AML-193 (cell line): ENCODE results near the gene YOD1.
"Not testable (repeated sequence)": the region's sequence is repeated elsewhere in the genome, so short reads cannot be mapped to it uniquely, and the experiment has no call there.

Experiments
- DNase-seq, 2 experiments: peaks; one replicate each; lab custom pipeline; 2025; lab: John Stamatoyannopoulos, UW

The YOD1 gene

GRCh38 chr1:207049054-207049453, 2.0 kb downstream of the YOD1 start:
- DNase-seq = no peak

DNA sequence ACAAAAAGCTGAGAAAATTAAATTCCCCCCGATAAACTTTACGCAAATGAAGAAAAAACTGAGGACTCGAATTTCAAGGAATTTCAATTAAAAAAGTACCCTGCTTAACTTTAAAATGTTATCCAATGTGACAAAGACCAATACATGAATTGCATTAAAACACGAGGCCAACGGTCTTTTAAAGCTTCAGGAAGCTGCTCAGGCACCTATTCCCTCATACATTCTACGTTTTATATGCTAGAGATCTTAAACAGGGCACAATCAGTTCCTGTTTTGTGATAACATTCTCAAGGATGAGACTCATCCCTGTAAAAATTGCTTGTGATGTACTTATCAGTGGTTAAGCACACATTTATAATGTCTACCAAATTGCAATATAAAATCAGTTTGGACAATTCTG, 3.0 kb downstream of the YOD1 start:
- DNase-seq = no peak

- no peak for DNase-seq
Measured at GRCh38 chr1:207047505-207047904, 3.5 kb downstream of the YOD1 start.

- no peak for DNase-seq
Measured at GRCh38 chr1:207045453-207045852, 5.6 kb downstream of the YOD1 start.

GRCh38 chr1:207041397-207041796, 9.6 kb downstream of the YOD1 start:
- not testable (repeated sequence) for DNase-seq

DNA sequence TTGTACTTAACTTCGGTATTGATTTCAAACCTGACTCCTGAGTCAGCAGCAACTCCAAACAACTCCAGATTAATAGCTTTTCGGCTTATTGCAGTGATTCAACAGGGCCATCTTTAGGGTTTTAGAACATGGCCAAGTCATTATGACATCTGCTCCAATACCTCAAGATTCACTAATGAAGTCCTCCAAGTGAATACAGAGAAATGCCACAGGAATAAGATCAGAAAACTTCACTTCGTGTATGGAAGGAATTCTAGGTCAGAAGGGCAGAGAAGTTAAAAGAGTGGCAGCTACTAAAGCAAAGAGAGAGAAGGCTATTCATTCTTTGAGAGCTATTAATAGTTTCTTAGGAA, 10.9 kb downstream of the YOD1 start:
- no peak for DNase-seq

GRCh38 chr1:207039380-207040180, 11.4 kb downstream of the YOD1 start:
- DNase-seq = no peak

DNA sequence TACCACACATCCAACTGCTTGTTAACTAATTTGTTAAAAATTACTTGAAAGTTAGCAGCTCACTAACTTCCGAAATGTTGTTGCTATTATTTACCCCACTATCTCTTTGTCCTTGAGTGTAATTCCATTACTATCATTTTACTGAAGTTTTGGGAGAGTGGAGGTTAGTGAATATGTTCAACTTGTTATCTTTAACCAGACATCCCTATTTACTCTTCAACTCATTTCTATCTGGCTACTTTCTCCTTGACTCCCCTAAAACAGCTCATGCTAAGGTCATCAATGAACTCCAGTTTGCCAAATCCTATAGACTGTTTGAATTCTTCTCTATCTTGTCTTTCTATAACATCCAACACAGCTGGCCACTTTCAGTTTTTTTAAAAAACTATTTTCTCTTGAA, 14.1 kb downstream of the YOD1 start:
- no peak for DNase-seq

GRCh38 chr1:207035877-207036551, 15.0 kb downstream of the YOD1 start:
- DNase-seq = no peak

GRCh38 chr1:207034998-207035397, 16.0 kb downstream of the YOD1 start:
- DNase-seq = no peak

DNA sequence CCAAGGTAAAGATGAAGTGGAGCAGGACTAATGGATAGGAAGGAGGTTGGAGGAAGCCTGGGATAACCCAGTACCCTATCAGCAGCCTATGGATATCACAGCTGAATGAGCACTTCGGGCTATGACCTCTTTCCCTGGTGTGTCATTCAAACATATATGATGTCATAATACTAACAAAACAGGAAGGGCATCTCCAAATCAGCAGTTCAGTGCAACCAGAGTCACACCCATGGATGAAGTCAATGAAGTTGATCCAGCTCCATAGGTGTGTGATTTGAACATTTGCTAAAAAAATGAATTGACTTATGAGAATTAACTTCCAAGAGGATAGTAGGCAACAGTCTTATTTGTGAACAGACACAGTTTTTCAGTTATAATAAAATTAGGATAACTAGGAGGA, 16.8 kb downstream of the YOD1 start:
- no peak for DNase-seq

GRCh38 chr1:207033302-207033701, 17.7 kb downstream of the YOD1 start:
- no peak for DNase-seq

GRCh38 chr1:207032528-207033017, 18.4 kb downstream of the YOD1 start, which contains the start of gene C1orf116:
C1orf116 (minus strand) TSS chr1:207032756; CDS start chr1:207027598, 5,158 bp downstream.
- no peak for DNase-seq

DNA sequence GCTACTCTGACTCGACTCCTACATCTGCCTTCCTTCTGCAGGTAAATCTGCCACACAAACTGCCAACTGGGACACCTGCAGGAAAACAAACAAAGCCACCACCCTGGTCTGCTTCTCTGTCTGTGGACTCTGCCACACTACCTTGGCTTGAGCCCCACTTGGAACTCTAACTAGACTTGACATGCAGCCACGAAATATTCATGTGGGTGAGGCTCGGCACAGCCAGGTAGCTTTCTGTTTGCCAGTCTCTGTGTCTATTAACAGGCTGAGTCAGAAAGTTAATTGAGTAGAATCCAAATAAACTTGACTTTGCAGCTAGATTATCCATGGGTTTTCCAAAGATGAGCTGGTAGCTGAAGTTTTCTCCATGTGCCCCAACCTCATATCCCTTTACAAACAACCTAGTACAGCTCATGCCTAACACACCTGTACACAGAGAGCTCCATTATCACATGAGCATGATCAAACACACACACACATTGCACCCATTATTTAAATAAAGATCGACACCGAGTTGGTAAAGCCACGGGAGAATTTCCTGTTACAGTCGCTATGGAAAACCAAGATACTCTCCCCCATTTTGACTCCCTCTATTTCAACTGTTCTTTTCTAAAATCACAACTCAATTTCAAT, 19.3 kb downstream of the YOD1 start:
- no peak for DNase-seq

GRCh38 chr1:207031016-207031415, 20.0 kb downstream of the YOD1 start:
- no peak for DNase-seq

DNA sequence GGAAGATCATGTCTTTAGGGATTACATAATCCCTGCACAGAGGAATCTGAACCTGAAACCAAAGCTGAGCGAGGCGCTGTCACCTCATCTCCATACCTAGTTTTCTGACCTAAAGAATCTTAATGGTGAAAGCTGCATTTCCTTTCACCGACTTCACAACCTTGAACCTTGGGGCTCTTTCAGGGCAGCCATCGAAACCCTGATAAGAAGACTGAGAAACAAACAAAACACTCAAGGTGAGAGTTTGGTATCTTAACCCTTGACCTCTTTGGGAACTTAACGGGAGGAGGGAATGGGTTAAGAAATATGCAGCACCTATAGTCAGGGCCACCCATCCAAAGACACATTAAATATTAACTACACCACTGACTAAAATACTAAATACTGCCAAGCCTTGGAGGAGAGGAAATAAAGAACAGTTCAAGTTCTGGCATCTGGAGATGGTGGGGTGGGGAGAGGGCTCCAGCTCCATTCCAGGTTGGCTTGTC, 20.4 kb downstream of the YOD1 start:
- no peak for DNase-seq

DNA sequence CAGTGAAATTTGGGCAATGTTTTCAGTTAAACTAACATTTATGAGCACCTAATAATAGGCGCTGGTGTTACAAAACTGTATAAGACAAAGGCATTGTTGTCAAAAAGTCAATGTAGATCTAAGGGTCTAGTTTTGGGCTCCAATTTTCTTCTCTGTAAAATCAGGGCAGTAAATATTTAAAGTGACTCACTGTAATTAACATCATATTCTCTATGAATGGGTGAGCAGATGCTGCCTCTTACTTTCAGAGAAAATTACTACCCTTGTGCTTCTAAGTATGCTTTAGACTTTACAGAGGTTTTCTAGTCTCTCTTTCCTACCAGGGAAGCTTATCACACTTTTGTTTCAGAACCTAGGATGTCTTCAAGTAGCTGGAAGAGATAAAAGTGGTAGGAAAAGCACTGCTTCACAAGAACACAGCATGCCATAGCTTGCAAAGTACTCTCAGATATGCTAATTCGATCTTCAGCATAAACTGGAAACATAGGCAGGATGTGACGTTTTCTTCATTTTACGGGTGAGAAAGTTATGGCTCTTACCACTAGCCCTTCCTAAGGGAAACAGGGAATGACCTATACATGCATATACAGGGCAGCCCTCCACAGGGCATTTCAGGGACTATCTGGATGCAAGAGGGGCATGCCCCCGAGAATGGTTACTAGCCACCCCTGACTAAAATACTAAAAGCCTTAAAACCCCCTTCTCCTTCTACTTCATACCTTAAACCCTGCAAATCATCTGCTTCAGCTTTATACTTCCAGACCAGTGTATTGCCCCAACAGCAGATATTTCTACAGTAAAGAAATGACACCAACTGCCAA, 21.1 kb downstream of the YOD1 start:
- DNase-seq = no peak

GRCh38 chr1:207028884-207029650, 21.9 kb downstream of the YOD1 start:
- DNase-seq = no peak

DNA sequence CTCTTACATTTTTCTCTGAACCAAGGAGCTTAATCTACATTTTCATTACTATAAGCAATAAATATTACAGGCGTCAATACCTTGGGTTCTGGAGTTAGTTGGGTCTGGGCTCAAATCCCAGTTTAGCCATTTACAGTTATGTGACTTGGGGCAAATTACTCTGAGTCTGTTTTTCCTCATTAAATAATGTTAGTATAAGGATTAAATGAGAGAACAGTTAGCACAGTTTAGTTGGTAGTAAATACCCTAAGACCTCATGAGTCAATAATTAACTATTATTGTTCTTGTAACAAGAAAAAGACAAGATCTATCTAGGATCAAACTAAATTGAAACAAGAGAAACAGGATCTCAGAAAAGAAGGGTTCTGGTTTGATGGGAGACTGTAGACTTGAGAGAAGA, 23.1 kb downstream of the YOD1 start:
- no peak for DNase-seq

- no peak for DNase-seq
Measured at GRCh38 chr1:207027206-207027777, 23.7 kb downstream of the YOD1 start.

- no peak for DNase-seq
Measured at GRCh38 chr1:207026104-207026534, 24.9 kb downstream of the YOD1 start.
